Left cardiac atrium (tissue), 4 donors: ENCODE results near the gene EXOC3L1. TPM values are rescaled to one million over a fixed set of nuclear protein-coding genes. Genes with fewer than 3 reads are reported as not detected.

Experiments used
- ATAC-seq, 2 donors: fragments of 200-7000 bp; cut with Tn5 transposase; one replicate each; pipeline ENCODE4 v1.9.1; 2020; ENCODE audit warnings: mild to moderate bottlenecking in 2 of 2, moderate library complexity in 2 of 2
- DNase-seq: peaks from one replicate; pipeline ENCODE4 v3.0.0-alpha.2; 2020
- intact Hi-C, 2 donors: fragments of 100-400 bp; cut with DNase I; formaldehyde crosslinking; loops; one replicate each; pipeline versions ENCODE4 v1.14.1 to v1.15.1; 2022 to 2023
- long read RNA-seq: library from polyadenylated mRNA; unstranded; transcript quantifications from one replicate; pipeline ENCODE4 v2.0.0, GENCODE V29; 2021
- total RNA-seq, 2 donors: library from RNA; stranded (reverse); fragmentation: NEBNext Ultra II Directional; extraction: Animal tissue kit (Norgen Biotek cat#: 25700); gene quantifications; one replicate each; pipeline ENCODE4 v1.2.1, GENCODE V29; 2021
- donor health status: DM: no; HTN: yes; CAD: no.
- donor health status: DM: no; HTN: yes; CAD: no; lungs with severe emphysema.
- donor health status: DM: yes; HTN: yes; CAD: no.
- donor health status: Dilated cardiomyopathy.

EXOC3L1 gene
- total RNA-seq = 1 to 10 TPM; 1.9 to 2.0 TPM
- long read RNA-seq, partial matches to known transcripts = 0 of 5 reads
- long read RNA-seq, other reads (novel, unspliced or antisense) = 3 of 5 reads

GRCh38 chr16:67190041-67190440 lies at the start of gene EXOC3L1:
EXOC3L1 (minus strand) TSS chr16:67190136; CDS start chr16:67189676, 460 bp downstream.
- ATAC-seq = no peak
- no peak for DNase-seq
- intact Hi-C loops = no loop called here

GRCh38 chr16:67238806-67239470 lies 49.0 kb upstream of the EXOC3L1 start:
- ATAC-seq (no peak), DNase-seq (no peak)
- intact Hi-C loops = no loop called here

GRCh38 chr16:67238278-67238575 lies 48.3 kb upstream of the EXOC3L1 start:
- DNase-seq (no peak), ATAC-seq (no peak)
- intact Hi-C loops = no loop called here

- no peak for DNase-seq
- no peak for ATAC-seq
- intact Hi-C loops = no loop called here
These were observed 47.7 kb upstream of the EXOC3L1 start for GRCh38 chr16:67237396-67238277.

GRCh38 chr16:67236563-67237395 lies 46.8 kb upstream of the EXOC3L1 start:
- intact Hi-C loops = no loop called here
- ATAC-seq (peak; percentile 18 to 19), DNase-seq (peak; percentile 48)

- intact Hi-C loops = no loop called here
- ATAC-seq (no peak), DNase-seq (no peak)
These were observed 46.1 kb upstream of the EXOC3L1 start for GRCh38 chr16:67235816-67236562.

GRCh38 chr16:67234180-67234597 lies 44.3 kb upstream of the EXOC3L1 start:
- DNase-seq (no peak), ATAC-seq (no peak)
- intact Hi-C loops = no loop called here

- intact Hi-C loops = no loop called here
- no peak for DNase-seq
- ATAC-seq = no peak
These were observed 43.7 kb upstream of the EXOC3L1 start for GRCh38 chr16:67233596-67233995.

- DNase-seq (peak; percentile 12), ATAC-seq (no peak)
These were observed 41.1 kb upstream of the EXOC3L1 start for GRCh38 chr16:67230809-67231660.

GRCh38 chr16:67229906-67230808 lies 40.2 kb upstream of the EXOC3L1 start:
- ATAC-seq = no peak
- intact Hi-C loops = no loop called here
- peak; percentile 18 for DNase-seq

More at GRCh38 chr16:67230809-67231660, 41.1 kb upstream of the EXOC3L1 start:
- intact Hi-C loops = no loop called here

- DNase-seq (no peak), ATAC-seq (no peak)
- intact Hi-C loops = no loop called here
These were observed 39.0 kb upstream of the EXOC3L1 start for GRCh38 chr16:67228905-67229304.

GRCh38 chr16:67228034-67228785 lies 38.3 kb upstream of the EXOC3L1 start:
- ATAC-seq (no peak), DNase-seq (no peak)
- intact Hi-C loops = no loop called here

GRCh38 chr16:67227567-67227921 lies 37.6 kb upstream of the EXOC3L1 start:
- DNase-seq (no peak), ATAC-seq (no peak)
- intact Hi-C loops = no loop called here

- intact Hi-C loops = no loop called here
- peak; percentile 99 for DNase-seq
- peak; percentile 97 for ATAC-seq
These were observed 37.0 kb upstream of the EXOC3L1 start, which contains the start of gene TMEM208 for GRCh38 chr16:67226804-67227566. TMEM208 (plus strand) TSS chr16:67227130; CDS start chr16:67227219, 89 bp downstream.

GRCh38 chr16:67226295-67226803 lies 36.4 kb upstream of the EXOC3L1 start:
- no peak for DNase-seq
- intact Hi-C loops = no loop called here
- ATAC-seq = no peak
